ENCODE measurements around the gene IFITM10.

Gene IFITM10

GRCh38 chr11:1750481-1750839, at the start of gene IFITM10:
Gene IFITM10, minus strand, starts transcription at chr11:1750595. Its CDS starts 153 bp downstream, at chr11:1750442.
- in situ Hi-C loops (cut with HindIII; ENCODE audit: low sequenced_read_pairs): no loop called here
- H3K4me3 ChIP-seq (ENCODE audit: low read depth, low read length): peak within 1 kb of the TSS; percentile 48
- DNase-seq (ENCODE audit: low read depth, low spot score): no peak
- no peak for TF ChIP-seq CTCF (IDR thresholded peaks at IDR 0.05; ENCODE audit: low read depth, low read length)

GRCh38 chr11:1797391-1798125, 47.2 kb upstream of the IFITM10 start:
- TF ChIP-seq CTCF (IDR thresholded peaks at IDR 0.05; ENCODE audit: low read depth, low read length): no peak
- DNase-seq (ENCODE audit: low read depth, low spot score): no peak
- H3K4me3 ChIP-seq (ENCODE audit: low read depth, low read length): no peak overlapping the region
- in situ Hi-C loops (cut with HindIII; ENCODE audit: low sequenced_read_pairs): no loop called here

- no peak for TF ChIP-seq CTCF (IDR thresholded peaks at IDR 0.05; ENCODE audit: low read depth, low read length)
- no peak for DNase-seq (ENCODE audit: low read depth, low spot score)
- H3K4me3 ChIP-seq (ENCODE audit: low read depth, low read length): no peak overlapping the region
- in situ Hi-C loops (cut with HindIII; ENCODE audit: low sequenced_read_pairs): no loop called here
Observed at GRCh38 chr11:1796413-1797011, 46.1 kb upstream of the IFITM10 start.

- peak; percentile 36 for DNase-seq (ENCODE audit: low read depth, low spot score)
- no peak for TF ChIP-seq CTCF (IDR thresholded peaks at IDR 0.05; ENCODE audit: low read depth, low read length)
- no peak overlapping the region for H3K4me3 ChIP-seq (ENCODE audit: low read depth, low read length)
- in situ Hi-C loops (cut with HindIII; ENCODE audit: low sequenced_read_pairs): no loop called here
Observed at GRCh38 chr11:1793081-1793480, 42.7 kb upstream of the IFITM10 start.

- H3K4me3 ChIP-seq (ENCODE audit: low read depth, low read length): no peak overlapping the region
- TF ChIP-seq CTCF (IDR thresholded peaks at IDR 0.05; ENCODE audit: low read depth, low read length): no peak
- in situ Hi-C loops (cut with HindIII; ENCODE audit: low sequenced_read_pairs): no loop called here
- DNase-seq (ENCODE audit: low read depth, low spot score): no peak
Observed at GRCh38 chr11:1792461-1792860, 42.1 kb upstream of the IFITM10 start.

- TF ChIP-seq CTCF (IDR thresholded peaks at IDR 0.05; ENCODE audit: low read depth, low read length): no peak
- in situ Hi-C loops (cut with HindIII; ENCODE audit: low sequenced_read_pairs): no loop called here
- no peak overlapping the region for H3K4me3 ChIP-seq (ENCODE audit: low read depth, low read length)
- no peak for DNase-seq (ENCODE audit: low read depth, low spot score)
Observed at GRCh38 chr11:1791912-1792311, 41.5 kb upstream of the IFITM10 start.
